Measurements from ENCODE around the gene ASB7. TPM values are rescaled to one million over a fixed set of nuclear protein-coding genes. Genes with fewer than 3 reads are reported as not detected.

The ASB7 gene
- total RNA-seq, 4 donors from 2014 or later: 5.4 to 15.8 (median 9.6) TPM

- WGBS, 2 donors: 91 to 92% methylated on average over 9 of the region's 9 CpGs
- DNase-seq (ENCODE audit: low spot score in 2 of 2): no peak
- intact Hi-C loops (cut with DNase I; ENCODE audit: low total_unique reads): no loop called here
- H3K4me3 ChIP-seq (ENCODE audit: low read depth, poor library complexity, severe bottlenecking): no peak overlapping the region
- no peak for TF ChIP-seq POLR2A (IDR thresholded peaks at IDR 0.05)
- TF ChIP-seq CTCF (IDR thresholded peaks at IDR 0.05): no peak
Observed at GRCh38 chr15:100642213-100642949, 40.0 kb downstream of the ASB7 start.

- no peak overlapping the region for H3K4me3 ChIP-seq (ENCODE audit: low read depth, poor library complexity, severe bottlenecking)
- DNase-seq (ENCODE audit: low spot score in 2 of 2): no peak
- intact Hi-C loops (cut with DNase I; ENCODE audit: low total_unique reads): no loop called here
- TF ChIP-seq POLR2A (IDR thresholded peaks at IDR 0.05) (no peak), CTCF (IDR thresholded peaks at IDR 0.05) (no peak)
- WGBS, 2 donors: 91 to 94% methylated on average over 4 of the region's 4 CpGs
Observed at GRCh38 chr15:100642950-100643338, 40.6 kb downstream of the ASB7 start.

GRCh38 chr15:100645671-100646070, 43.3 kb downstream of the ASB7 start:
- no peak for DNase-seq (ENCODE audit: low spot score in 2 of 2)
- H3K4me3 ChIP-seq (ENCODE audit: low read depth, poor library complexity, severe bottlenecking): no peak overlapping the region
- no peak for TF ChIP-seq CTCF (IDR thresholded peaks at IDR 0.05)
- TF ChIP-seq POLR2A (IDR thresholded peaks at IDR 0.05): no peak
- 88 to 92% methylated on average over 5 of the region's 5 CpGs for WGBS, 2 donors
- intact Hi-C loops (cut with DNase I; ENCODE audit: low total_unique reads): no loop called here

GRCh38 chr15:100648951-100649350, 46.6 kb downstream of the ASB7 start:
- H3K4me3 ChIP-seq (ENCODE audit: low read depth, poor library complexity, severe bottlenecking): no peak overlapping the region
- 88 to 91% methylated on average over 8 of the region's 8 CpGs for WGBS, 2 donors
- intact Hi-C loops (cut with DNase I; ENCODE audit: low total_unique reads): no loop called here
- no peak for TF ChIP-seq CTCF (IDR thresholded peaks at IDR 0.05)
- TF ChIP-seq POLR2A (IDR thresholded peaks at IDR 0.05): no peak
- DNase-seq (ENCODE audit: low spot score in 2 of 2): no peak

GRCh38 chr15:100650685-100651084, 48.3 kb downstream of the ASB7 start:
- intact Hi-C loops (cut with DNase I; ENCODE audit: low total_unique reads): no loop called here
- no peak for DNase-seq (ENCODE audit: low spot score in 2 of 2)
- H3K4me3 ChIP-seq (ENCODE audit: low read depth, poor library complexity, severe bottlenecking): no peak overlapping the region
- 68 to 70% methylated on average over 1 of the region's 1 CpG for WGBS, 2 donors
- no peak for TF ChIP-seq POLR2A (IDR thresholded peaks at IDR 0.05)
- TF ChIP-seq CTCF (IDR thresholded peaks at IDR 0.05): no peak

- H3K4me3 ChIP-seq (ENCODE audit: low read depth, poor library complexity, severe bottlenecking): no peak overlapping the region
- TF ChIP-seq POLR2A (IDR thresholded peaks at IDR 0.05) (no peak), CTCF (IDR thresholded peaks at IDR 0.05) (no peak)
- intact Hi-C loops (cut with DNase I; ENCODE audit: low total_unique reads): no loop called here
- no peak for DNase-seq (ENCODE audit: low spot score in 2 of 2)
- WGBS, 2 donors: 68 to 75% methylated on average over 5 of the region's 5 CpGs
Observed at GRCh38 chr15:100651253-100651652, 48.9 kb downstream of the ASB7 start.

Measured in lower leg skin (tissue), 4 donors.